HuH-7 (cell line): ENCODE measurements around the gene CARMIL1.

Source experiments
- DNase-seq: peaks from one replicate; pipeline ENCODE4 v3.0.0; 2011; ENCODE audit warnings: low spot score

CARMIL1 gene

GRCh38 chr6:25337431-25337830 is 58.3 kb downstream of the CARMIL1 start:
- no peak for DNase-seq

GRCh38 chr6:25340431-25341202 is 61.4 kb downstream of the CARMIL1 start:
- DNase-seq: no peak

GRCh38 chr6:25341203-25341552 is 62.0 kb downstream of the CARMIL1 start:
- no peak for DNase-seq

GRCh38 chr6:25341923-25342619 is 62.9 kb downstream of the CARMIL1 start:
- no peak for DNase-seq

- DNase-seq: no peak
Measured at GRCh38 chr6:25342802-25343201, 63.6 kb downstream of the CARMIL1 start.

GRCh38 chr6:25343984-25344383 is 64.8 kb downstream of the CARMIL1 start:
- no peak for DNase-seq

GRCh38 chr6:25344827-25345226 is 65.7 kb downstream of the CARMIL1 start:
- DNase-seq: no peak

GRCh38 chr6:25346064-25346463 is 66.9 kb downstream of the CARMIL1 start:
- no peak for DNase-seq

GRCh38 chr6:25350573-25350972 is 71.4 kb downstream of the CARMIL1 start:
- no peak for DNase-seq

- DNase-seq: no peak
Measured at GRCh38 chr6:25351485-25351884, 72.3 kb downstream of the CARMIL1 start.

GRCh38 chr6:25352285-25352684 is 73.1 kb downstream of the CARMIL1 start:
- no peak for DNase-seq

- DNase-seq: no peak
Measured at GRCh38 chr6:25354078-25354932, 75.1 kb downstream of the CARMIL1 start.

GRCh38 chr6:25359191-25359861 is 80.2 kb downstream of the CARMIL1 start:
- DNase-seq: no peak

- DNase-seq: no peak
Measured at GRCh38 chr6:25359891-25360290, 80.7 kb downstream of the CARMIL1 start.

GRCh38 chr6:25360621-25361020 is 81.4 kb downstream of the CARMIL1 start:
- DNase-seq: no peak

GRCh38 chr6:25363427-25363826 is 84.3 kb downstream of the CARMIL1 start:
- DNase-seq: no peak

GRCh38 chr6:25365154-25365553 is 86.0 kb downstream of the CARMIL1 start:
- DNase-seq: no peak

GRCh38 chr6:25366903-25367545 is 87.8 kb downstream of the CARMIL1 start:
- no peak for DNase-seq

GRCh38 chr6:25369036-25369432 is 89.9 kb downstream of the CARMIL1 start:
- DNase-seq: no peak

GRCh38 chr6:25369433-25370177 is 90.4 kb downstream of the CARMIL1 start:
- DNase-seq: no peak
